ENCODE measurements around the gene ZCCHC12. TPM values are rescaled to one million over a fixed set of nuclear protein-coding genes. Genes with fewer than 3 reads are reported as not detected.

ZCCHC12 gene
- total RNA-seq, 1 donor: not detected

GRCh38 chrX:118824173-118824730, 628 bp downstream of the ZCCHC12 start:
- Histone ChIP-seq H2AFZ (ENCODE audit: low read length) (no peak overlapping the region), H3K79me2 (ENCODE audit: insufficient read depth, low read length) (no peaks in the 10 kb centered on the region), H3K27ac (ENCODE audit: low read depth, low read length) (no peak overlapping the region), H3K36me3 (ENCODE audit: insufficient read depth, low read length) (no peaks in the 10 kb centered on the region), H3K27me3 (ENCODE audit: insufficient read depth, low read length) (peaks cover 26% of the 10 kb centered on the region), H3K4me1 (ENCODE audit: insufficient read depth, low read length) (peaks cover 6% of the 10 kb centered on the region), H4K20me1 (ENCODE audit: insufficient read depth, low read length) (no peaks in the 10 kb centered on the region), H3K4me2 (ENCODE audit: insufficient read depth, low read length) (peak overlapping the region; percentile 57), H3K9me3 (ENCODE audit: low read depth, low read length) (peaks cover 3% of the 10 kb centered on the region), H3K4me3 (ENCODE audit: insufficient read depth, low read length) (peak overlapping the region; percentile 48)
- no peak for TF ChIP-seq CTCF (IDR thresholded peaks at IDR 0.05; ENCODE audit: extremely low read depth, low read depth, low read length)
- no peak for DNase-seq (ENCODE audit: insufficient read length, low spot score, missing footprints)

- TF ChIP-seq CTCF (IDR thresholded peaks at IDR 0.05; ENCODE audit: extremely low read depth, low read depth, low read length): no peak
- Histone ChIP-seq H3K79me2 (ENCODE audit: insufficient read depth, low read length) (no peaks in the 10 kb centered on the region), H2AFZ (ENCODE audit: low read length) (no peak overlapping the region), H3K9me3 (ENCODE audit: low read depth, low read length) (peaks cover 3% of the 10 kb centered on the region), H4K20me1 (ENCODE audit: insufficient read depth, low read length) (no peaks in the 10 kb centered on the region), H3K4me2 (ENCODE audit: insufficient read depth, low read length) (no peak overlapping the region), H3K36me3 (ENCODE audit: insufficient read depth, low read length) (no peaks in the 10 kb centered on the region), H3K27me3 (ENCODE audit: insufficient read depth, low read length) (peaks cover 26% of the 10 kb centered on the region), H3K27ac (ENCODE audit: low read depth, low read length) (no peak overlapping the region), H3K4me3 (ENCODE audit: insufficient read depth, low read length) (no peak overlapping the region), H3K4me1 (ENCODE audit: insufficient read depth, low read length) (peaks cover 6% of the 10 kb centered on the region)
- DNase-seq (ENCODE audit: insufficient read length, low spot score, missing footprints): no peak
These were observed 1.6 kb downstream of the ZCCHC12 start for GRCh38 chrX:118825227-118825626.

- Histone ChIP-seq H2AFZ (ENCODE audit: low read length) (peak overlapping the region; percentile 87), H3K79me2 (ENCODE audit: insufficient read depth, low read length) (no peaks in the 10 kb centered on the region), H3K27ac (ENCODE audit: low read depth, low read length) (no peak overlapping the region), H3K4me3 (ENCODE audit: insufficient read depth, low read length) (peak overlapping the region; percentile 71), H4K20me1 (ENCODE audit: insufficient read depth, low read length) (no peaks in the 10 kb centered on the region), H3K9me3 (ENCODE audit: low read depth, low read length) (no peaks in the 10 kb centered on the region), H3K36me3 (ENCODE audit: insufficient read depth, low read length) (no peaks in the 10 kb centered on the region), H3K27me3 (ENCODE audit: insufficient read depth, low read length) (no peaks in the 10 kb centered on the region), H3K4me2 (ENCODE audit: insufficient read depth, low read length) (peak overlapping the region; percentile 66), H3K4me1 (ENCODE audit: insufficient read depth, low read length) (no peaks in the 10 kb centered on the region)
- TF ChIP-seq CTCF (IDR thresholded peaks at IDR 0.05; ENCODE audit: extremely low read depth, low read depth, low read length): peak; percentile 54
- peak; percentile 93 for DNase-seq (ENCODE audit: insufficient read length, low spot score, missing footprints)
These were observed 15.8 kb downstream of the ZCCHC12 start for GRCh38 chrX:118839334-118839958.

GRCh38 chrX:118847676-118848075, 24.1 kb downstream of the ZCCHC12 start:
- Histone ChIP-seq H3K79me2 (ENCODE audit: insufficient read depth, low read length) (no peaks in the 10 kb centered on the region), H3K27ac (ENCODE audit: low read depth, low read length) (no peak overlapping the region), H2AFZ (ENCODE audit: low read length) (no peak overlapping the region), H3K27me3 (ENCODE audit: insufficient read depth, low read length) (peaks cover 2% of the 10 kb centered on the region), H3K4me2 (ENCODE audit: insufficient read depth, low read length) (no peak overlapping the region), H3K4me3 (ENCODE audit: insufficient read depth, low read length) (no peak overlapping the region), H3K9me3 (ENCODE audit: low read depth, low read length) (no peaks in the 10 kb centered on the region), H3K36me3 (ENCODE audit: insufficient read depth, low read length) (no peaks in the 10 kb centered on the region), H3K4me1 (ENCODE audit: insufficient read depth, low read length) (no peaks in the 10 kb centered on the region), H4K20me1 (ENCODE audit: insufficient read depth, low read length) (no peaks in the 10 kb centered on the region)
- DNase-seq (ENCODE audit: insufficient read length, low spot score, missing footprints): peak; percentile 82
- peak; percentile 71 for TF ChIP-seq CTCF (IDR thresholded peaks at IDR 0.05; ENCODE audit: extremely low read depth, low read depth, low read length)
